Fibroblast of pulmonary artery (primary cell): ENCODE results near the gene GATAD1.
A peak's percentile ranks its signal among the peaks of the same experiment; 100 is the strongest.
"Not testable (repeated sequence)": the region's sequence is repeated elsewhere in the genome, so short reads cannot be mapped to it uniquely, and the experiment has no call there.

Experiments used
- DNase-seq: peaks from one replicate; pipeline ENCODE4 v3.0.0-alpha.2; 2010; ENCODE audit warnings: low read depth
- H3K4me3 ChIP-seq: replicated peaks from 2 replicates; pipeline ENCODE4 v1.5.1; 2011; ENCODE audit warnings: low read depth, mild to moderate bottlenecking, control low read depth, low read length, moderate library complexity
- TF ChIP-seq, protein P1 (sequence below): IDR thresholded peaks from 2 replicates; pipeline ENCODE4 v1.5.1; 2011; ENCODE audit warnings: mild to moderate bottlenecking, control low read depth, low read length, inconsistent platforms; ENCODE audit errors: missing control alignments

The GATAD1 gene

DNA sequence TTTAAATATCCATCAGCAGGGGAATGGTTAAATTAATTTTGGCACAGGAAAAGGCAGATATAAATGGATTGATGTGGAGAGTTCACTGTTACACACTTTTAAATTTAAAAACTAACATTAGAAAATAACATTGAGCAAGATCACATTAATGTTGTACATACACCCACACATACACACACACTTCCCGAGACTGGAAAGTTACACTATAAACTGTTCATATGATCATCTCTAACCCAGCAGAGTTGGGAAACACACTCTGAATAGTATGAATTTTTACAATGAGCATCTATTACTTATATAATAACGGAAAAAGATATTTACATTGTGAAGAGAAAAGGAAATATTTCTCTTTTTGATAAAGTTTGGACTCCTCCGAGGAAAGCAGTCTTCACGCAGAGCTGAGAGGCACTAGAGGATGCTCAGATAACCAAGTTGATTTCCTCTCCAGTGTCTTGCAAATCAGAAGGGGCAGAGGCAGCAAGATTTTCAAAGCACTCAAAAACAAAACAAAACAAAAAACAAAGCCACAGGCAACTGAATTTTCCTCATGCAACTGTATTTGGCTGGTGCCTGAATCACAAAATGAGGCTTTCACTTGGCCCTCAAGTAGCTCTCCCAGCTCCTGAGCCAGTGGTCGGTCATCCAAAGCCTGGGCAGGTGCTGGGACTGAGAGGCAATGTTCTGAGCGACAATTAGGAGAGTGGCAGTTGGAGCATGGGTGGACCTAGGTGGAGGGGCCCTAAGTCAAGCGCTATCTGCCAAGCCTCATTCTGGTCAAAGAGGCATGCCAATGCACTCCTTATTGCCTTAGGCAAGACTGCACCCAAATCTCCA, 10.5 kb upstream of the GATAD1 start:
- no peak overlapping the region for H3K4me3 ChIP-seq
- TF ChIP-seq, protein P1, sequence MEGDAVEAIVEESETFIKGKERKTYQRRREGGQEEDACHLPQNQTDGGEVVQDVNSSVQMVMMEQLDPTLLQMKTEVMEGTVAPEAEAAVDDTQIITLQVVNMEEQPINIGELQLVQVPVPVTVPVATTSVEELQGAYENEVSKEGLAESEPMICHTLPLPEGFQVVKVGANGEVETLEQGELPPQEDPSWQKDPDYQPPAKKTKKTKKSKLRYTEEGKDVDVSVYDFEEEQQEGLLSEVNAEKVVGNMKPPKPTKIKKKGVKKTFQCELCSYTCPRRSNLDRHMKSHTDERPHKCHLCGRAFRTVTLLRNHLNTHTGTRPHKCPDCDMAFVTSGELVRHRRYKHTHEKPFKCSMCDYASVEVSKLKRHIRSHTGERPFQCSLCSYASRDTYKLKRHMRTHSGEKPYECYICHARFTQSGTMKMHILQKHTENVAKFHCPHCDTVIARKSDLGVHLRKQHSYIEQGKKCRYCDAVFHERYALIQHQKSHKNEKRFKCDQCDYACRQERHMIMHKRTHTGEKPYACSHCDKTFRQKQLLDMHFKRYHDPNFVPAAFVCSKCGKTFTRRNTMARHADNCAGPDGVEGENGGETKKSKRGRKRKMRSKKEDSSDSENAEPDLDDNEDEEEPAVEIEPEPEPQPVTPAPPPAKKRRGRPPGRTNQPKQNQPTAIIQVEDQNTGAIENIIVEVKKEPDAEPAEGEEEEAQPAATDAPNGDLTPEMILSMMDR, result no peak
- peak; percentile 11 for DNase-seq

DNA sequence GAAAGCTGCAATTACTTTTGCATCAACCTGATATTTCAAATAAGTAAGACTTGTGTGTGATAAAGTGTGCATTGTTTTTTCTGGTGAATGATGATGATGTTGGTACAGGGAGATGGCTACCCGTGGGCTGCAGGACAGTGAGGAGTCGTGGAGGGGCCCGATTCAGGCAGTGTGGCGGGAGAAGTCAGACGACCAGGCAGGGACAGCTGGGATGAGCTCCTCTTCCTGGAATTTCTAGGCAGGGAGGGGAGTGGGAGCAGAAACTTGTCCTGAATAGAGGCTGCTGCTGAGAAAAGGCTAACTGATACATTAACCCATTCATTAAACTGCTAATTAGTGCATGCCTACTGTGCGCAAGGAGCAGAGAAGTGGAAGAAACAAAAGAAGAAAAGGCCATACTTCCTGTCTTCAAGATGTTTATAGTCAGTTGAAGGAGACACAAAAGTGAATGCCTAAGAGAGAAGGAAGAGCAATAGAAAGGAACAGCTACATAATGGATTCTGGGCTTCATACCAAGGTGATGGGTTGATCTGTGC, 9.3 kb upstream of the GATAD1 start:
- no peak for DNase-seq
- no peak overlapping the region for H3K4me3 ChIP-seq
- TF ChIP-seq, protein P1, result no peak

DNA sequence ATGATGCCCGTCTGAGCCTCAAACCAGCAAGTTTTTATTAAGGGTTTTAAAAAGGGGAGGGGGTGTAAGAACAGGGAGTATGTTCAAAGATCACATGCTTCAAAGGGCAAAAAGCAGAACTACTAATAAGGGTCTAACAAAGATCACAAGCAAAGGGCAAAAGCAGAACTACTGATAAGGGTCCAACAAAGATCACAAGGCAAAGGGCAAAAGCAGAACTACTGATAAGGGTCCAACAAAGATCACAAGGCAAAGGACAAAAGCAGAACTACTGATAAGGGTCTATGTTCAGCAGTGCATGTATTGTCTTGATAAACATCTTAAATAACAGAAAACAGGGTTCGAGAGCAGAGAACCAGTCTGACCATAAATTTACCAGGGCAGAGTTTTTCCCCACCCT, 4.6 kb upstream of the GATAD1 start:
- DNase-seq, H3K4me3 ChIP-seq: not testable (repeated sequence)

DNA sequence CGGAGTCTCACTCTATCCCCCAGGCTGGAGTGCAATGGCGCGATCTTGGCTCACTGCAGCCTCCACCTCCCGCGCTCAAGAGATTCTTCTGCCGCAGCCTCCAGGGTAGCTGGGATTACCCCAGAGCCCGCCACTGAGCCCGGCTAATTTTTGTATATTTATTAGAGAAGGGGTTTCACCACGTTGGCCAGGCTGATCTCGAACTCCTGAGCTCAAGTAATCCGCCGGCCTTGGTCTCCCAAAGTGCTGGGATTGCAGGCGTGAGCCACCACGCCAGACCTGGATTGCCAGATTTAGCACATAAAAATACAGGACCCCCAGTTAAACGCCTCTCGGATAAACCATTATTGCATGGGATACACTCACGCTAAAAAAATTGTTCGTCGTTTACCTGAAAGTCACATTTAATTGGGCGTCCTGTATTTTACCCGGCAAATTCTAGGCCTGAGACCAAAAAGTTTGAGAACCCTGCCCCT, 375 bp upstream of the GATAD1 start:
- TF ChIP-seq, protein P1, result no peak
- H3K4me3 ChIP-seq, result peak overlapping the region; percentile 66
- no peak for DNase-seq

DNA sequence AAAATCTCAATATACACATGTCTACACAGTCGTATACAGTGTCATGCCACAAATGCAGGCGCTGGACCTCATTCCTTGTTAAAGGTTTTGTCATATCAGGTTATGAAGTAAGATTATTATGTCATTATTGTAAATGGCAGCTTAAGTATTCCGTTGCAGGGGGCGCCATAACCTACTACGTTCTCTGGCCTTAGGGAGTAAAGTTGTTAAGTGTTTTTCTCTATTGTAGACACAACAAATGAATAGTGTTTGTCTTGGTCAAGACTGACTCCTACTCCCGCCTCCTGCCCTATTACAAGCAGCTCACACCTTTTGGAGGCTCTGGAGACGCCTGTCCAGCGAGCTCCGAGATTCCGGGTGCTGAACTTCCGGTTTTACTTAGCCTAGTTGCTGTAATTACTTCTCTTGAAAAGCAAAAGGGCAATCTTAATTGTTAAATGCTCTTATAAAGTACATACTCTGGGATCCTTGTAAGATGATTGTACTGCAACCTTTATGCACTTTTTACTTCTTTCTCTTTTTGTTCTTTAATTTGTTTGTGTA, 994 bp downstream of the GATAD1 start:
- H3K4me3 ChIP-seq, result peak overlapping the region; percentile 66
- TF ChIP-seq, protein P1, result peak; percentile 54
- peak; percentile 67 for DNase-seq

DNA sequence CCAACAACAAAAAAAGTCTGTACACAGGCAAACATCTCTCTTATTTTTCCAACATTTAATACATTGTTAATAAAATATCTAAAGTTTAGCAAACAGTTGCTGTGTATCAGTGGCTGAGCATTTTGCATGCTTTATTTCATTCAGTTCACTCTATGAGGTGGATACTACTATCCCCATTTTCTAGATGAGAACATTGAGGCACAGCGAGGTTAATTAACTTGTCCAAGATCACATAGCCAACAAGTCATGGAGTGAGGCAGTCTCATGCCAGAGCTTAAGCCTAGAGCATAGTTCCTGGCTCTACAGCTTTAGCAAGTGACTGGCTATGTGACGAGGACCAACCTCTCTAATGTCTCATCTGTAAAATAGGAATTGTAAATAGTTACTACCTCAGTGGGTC, 4.4 kb downstream of the GATAD1 start:
- H3K4me3 ChIP-seq, result no peak overlapping the region
- TF ChIP-seq, protein P1, result no peak
- no peak for DNase-seq

DNA sequence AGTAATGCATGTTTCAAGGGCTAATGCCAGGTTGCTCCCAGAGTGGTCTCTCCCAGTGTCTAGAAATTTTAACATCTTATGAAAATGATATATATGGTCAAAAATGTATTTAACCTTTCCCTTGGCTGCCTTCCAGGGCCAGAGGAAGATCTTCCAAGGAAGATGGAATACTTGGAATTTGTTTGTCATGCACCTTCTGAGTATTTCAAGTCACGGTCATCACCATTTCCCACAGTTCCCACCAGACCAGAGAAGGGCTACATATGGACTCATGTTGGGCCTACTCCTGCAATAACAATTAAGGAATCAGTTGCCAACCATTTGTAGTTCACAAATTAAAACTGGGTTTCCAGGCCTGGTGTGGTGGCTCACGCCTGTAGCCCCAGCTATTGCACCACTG, 9.0 kb downstream of the GATAD1 start:
- DNase-seq, result peak; percentile 8
- no peak overlapping the region for H3K4me3 ChIP-seq
- TF ChIP-seq, protein P1, result no peak
